HepG2 (cell line): Measurements from ENCODE around the gene ADCY1. TPM values are rescaled to one million over a fixed set of nuclear protein-coding genes. Genes with fewer than 3 reads are reported as not detected.

Experiments used
- ATAC-seq: fragments of 200-7000 bp; cut with Tn5 transposase; 3 replicates; pipeline ENCODE4 v1.9.1; 2020; ENCODE audit warnings: mild to moderate bottlenecking, moderate library complexity
- BruUV-seq: library from RNA; stranded (reverse); fragments of 400-500 nt; replicated peaks from 2 replicates; lab custom pipeline; 2021; lab: Mats Ljungman, UMichigan
- CTCF ChIA-PET: fragments of 300-600 bp; formaldehyde crosslinking; extraction: SDS; loops from one replicate; lab custom pipeline; 2021; ENCODE audit warnings: low total read pairs, inconsistent platforms, low intra/inter-chr PET ratio; lab: Yijun Ruan, JAX
- POLR2A ChIA-PET: fragments of 350-600 bp; sonication (Branson Sonifier 250); formaldehyde crosslinking; loops from one replicate; lab custom pipeline; 2020; ENCODE audit warnings: antibody characterized with exemption, inconsistent platforms; lab: Yijun Ruan, JAX
- DNase-seq: peaks from one replicate; pipeline ENCODE4 v3.0.0-alpha.2; 2015; ENCODE audit warnings: low spot score
- FAIRE-seq: peaks from 3 replicates; lab custom pipeline; 2011; peaks lifted over from hg19 to GRCh38; lab: Jason Lieb, UNC
- H2AFZ ChIP-seq: one replicate; pipeline ENCODE4 v1.6.1; 2011; ENCODE audit warnings: low read length, inconsistent platforms
- H3K27ac ChIP-seq: fragments of 300-600 bp; 3 replicates; pipeline ENCODE4 v1.8.0; 2011; ENCODE audit warnings: mixed run types, mild to moderate bottlenecking, mixed read lengths, low read length, inconsistent platforms; ENCODE audit not compliant: insufficient read depth; ENCODE audit errors: extremely low read length
- H3K27me3 ChIP-seq, 2 experiments: fragments of 200-600 bp in 1 of 2; 2 replicates in 1 of 2; 3 replicates in 1 of 2; pipeline versions ENCODE4 v1.6.0 to v1.8.0; 2011; ENCODE audit warnings: low read length in 2 of 2, mild to moderate bottlenecking in 2 of 2, moderate library complexity in 2 of 2, inconsistent platforms in 1 of 2; ENCODE audit not compliant: insufficient read depth in 2 of 2, control insufficient read depth in 1 of 2
- H3K36me3 ChIP-seq, 2 experiments: fragments of 200-600 bp in 1 of 2; replicated peaks in 1 of 2; 2 replicates in 1 of 2; 3 replicates in 1 of 2; pipeline versions ENCODE4 v1.5.1 to v1.8.0; 2011; ENCODE audit warnings: low read length in 2 of 2, inconsistent platforms in 1 of 2; ENCODE audit not compliant: insufficient read depth in 2 of 2, control insufficient read depth in 1 of 2
- H3K4me1 ChIP-seq: 2 replicates; pipeline ENCODE4 v1.5.1; 2012; ENCODE audit warnings: low read length, inconsistent platforms; ENCODE audit not compliant: insufficient read depth
- H3K4me2 ChIP-seq: 2 replicates; pipeline ENCODE4 v1.6.0; 2011; ENCODE audit warnings: low read depth, low read length, inconsistent platforms
- H3K4me3 ChIP-seq, 3 experiments: fragments of 200-600 bp in 1 of 3; sonication (generic), shearing (Covaris generic) in 1 of 3; replicated peaks in 1 of 3; 2 replicates each; pipeline ENCODE4 v1.5.1; 2011 to 2016; ENCODE audit warnings: low read length in 3 of 3, inconsistent platforms in 2 of 3, low read depth in 2 of 3, mild to moderate bottlenecking in 2 of 3, control low read depth in 1 of 3, mixed read lengths in 1 of 3; ENCODE audit not compliant: insufficient read depth in 1 of 3
- H3K79me2 ChIP-seq: one replicate; pipeline ENCODE4 v1.6.1; 2011; ENCODE audit warnings: low read length, inconsistent platforms; ENCODE audit not compliant: insufficient read depth
- H3K9ac ChIP-seq: 2 replicates; pipeline ENCODE4 v1.6.0; 2011; ENCODE audit warnings: mild to moderate bottlenecking, low read depth, low read length, inconsistent platforms; ENCODE audit not compliant: insufficient read depth
- H3K9me3 ChIP-seq: 2 replicates; pipeline ENCODE4 v1.5.1; 2012; ENCODE audit warnings: mild to moderate bottlenecking, low read length
- H4K20me1 ChIP-seq: 2 replicates; pipeline ENCODE4 v1.6.0; 2011; ENCODE audit warnings: inconsistent platforms, mild to moderate bottlenecking, low read length, moderate library complexity; ENCODE audit not compliant: insufficient read depth
- AKAP8 ChIP-seq: sonication (generic); formaldehyde crosslinking; IDR thresholded peaks from 2 replicates; pipeline ENCODE4 v1.5.1; 2020; ENCODE audit warnings: mild to moderate bottlenecking, missing genetic modification reagents
- GLI4 ChIP-seq: sonication (generic); formaldehyde crosslinking; IDR thresholded peaks from 2 replicates; pipeline ENCODE4 v1.5.1; 2020; ENCODE audit warnings: missing genetic modification reagents, mild to moderate bottlenecking, moderate library complexity, borderline replicate concordance
- HNRNPH1 ChIP-seq: fragments of 200-400 bp; formaldehyde crosslinking; optimal IDR thresholded peaks from 2 replicates; pipeline ENCODE3; 2017; ENCODE audit warnings: mild to moderate bottlenecking, low read depth, low read length
- JUND ChIP-seq: sonication (generic); formaldehyde crosslinking; IDR thresholded peaks from 2 replicates; pipeline ENCODE4 v1.8.0; 2022; ENCODE audit warnings: mild to moderate bottlenecking, missing genetic modification reagents
- MAF1 ChIP-seq: sonication (generic); formaldehyde crosslinking; IDR thresholded peaks from 2 replicates; pipeline ENCODE4 v1.5.0; 2020; ENCODE audit warnings: missing genetic modification reagents, borderline replicate concordance
- NFKB2 ChIP-seq: sonication (generic); formaldehyde crosslinking; IDR thresholded peaks from 2 replicates; pipeline ENCODE4 v1.4.0; 2020; ENCODE audit warnings: missing genetic modification reagents, borderline replicate concordance
- NFRKB ChIP-seq: fragments of 450-650 bp; IDR thresholded peaks from 2 replicates; pipeline ENCODE4 v1.6.1; 2017
- SYNCRIP ChIP-seq: fragments of 200-400 bp; formaldehyde crosslinking; IDR thresholded peaks from 2 replicates; pipeline ENCODE4 v1.6.1; 2018; ENCODE audit warnings: mild to moderate bottlenecking, low read depth, low read length; ENCODE audit not compliant: insufficient read depth
- ZNF10 ChIP-seq: sonication (generic); formaldehyde crosslinking; IDR thresholded peaks from 2 replicates; pipeline ENCODE4 v1.4.0; 2020; ENCODE audit warnings: mild to moderate bottlenecking, low read depth, missing genetic modification reagents, borderline replicate concordance
- ZNF367 ChIP-seq: sonication (generic); formaldehyde crosslinking; IDR thresholded peaks from 2 replicates; pipeline ENCODE4 v1.4.0; 2020; ENCODE audit warnings: missing genetic modification reagents, borderline replicate concordance
- ZNF775 ChIP-seq: sonication (generic); formaldehyde crosslinking; IDR thresholded peaks from 2 replicates; pipeline ENCODE4 v1.4.0; 2020; ENCODE audit warnings: missing genetic modification reagents, mild to moderate bottlenecking, moderate library complexity, borderline replicate concordance
- WGBS: methylation state at CpG from one replicate; pipeline ENCODE4 v1.1.6; 2017; ENCODE audit warnings: low lambda C conversion rate; 5-methylcytosine and 5-hydroxymethylcytosine counted together
- in situ Hi-C: cut with HindIII; loops from 2 replicates; pipeline ENCODE4 v1.10.0; 2017; ENCODE audit warnings: low pct_unique_long_range_greater_than_20kb; ENCODE audit not compliant: extremely low pct_ligation_motif_present
- intact Hi-C: fragments of 100-400 bp; cut with micrococcal nuclease; formaldehyde crosslinking; loops from one replicate; pipeline ENCODE4 v1.10.0; 2022; ENCODE audit not compliant: unreplicated experiment
- polyA plus RNA-seq, 8 experiments: library from polyadenylated mRNA; depleted of rRNA in 3 of 8; stranded (reverse) in 7 of 8; unstranded in 1 of 8; fragments of >200 nt; fragmentation: Illumina TruSeq in 4 of 8; extraction: Trizol in 4 of 8; gene quantifications; 2 replicates each; pipeline versions ENCODE4 v1.2.1 to v1.2.3, GENCODE V29; 2011 to 2016; ENCODE audit warnings: low read depth in 4 of 8, missing spikeins in 1 of 8, mixed read lengths in 1 of 8; ENCODE audit not compliant: insufficient read depth in 1 of 8
- total RNA-seq, 5 experiments: library from RNA; depleted of rRNA; stranded (reverse); fragments of >200 nt; fragmentation: Illumina TruSeq; extraction: Trizol; gene quantifications; 2 replicates each; pipeline ENCODE4 v1.2.3, GENCODE V29; 2016; ENCODE audit warnings: low read depth in 1 of 5
- TF ChIP-seq, protein P1 (sequence below): IDR thresholded peaks from 2 replicates; pipeline ENCODE4 v1.6.1; 2016; ENCODE audit warnings: missing compliant biosample characterization, missing genetic modification reagents, borderline replicate concordance
- TF ChIP-seq, protein P2 (sequence below): sonication (generic); formaldehyde crosslinking; IDR thresholded peaks from 2 replicates; pipeline ENCODE4 v1.8.1; 2023; ENCODE audit warnings: mild to moderate bottlenecking, missing genetic modification reagents

ADCY1 gene
- total and polyA plus RNA-seq, 2 of the 13 experiments (the other 11 are each of a cell fraction or from before 2014, with no cell fraction given): 0.80 to 1.2 TPM

DNA sequence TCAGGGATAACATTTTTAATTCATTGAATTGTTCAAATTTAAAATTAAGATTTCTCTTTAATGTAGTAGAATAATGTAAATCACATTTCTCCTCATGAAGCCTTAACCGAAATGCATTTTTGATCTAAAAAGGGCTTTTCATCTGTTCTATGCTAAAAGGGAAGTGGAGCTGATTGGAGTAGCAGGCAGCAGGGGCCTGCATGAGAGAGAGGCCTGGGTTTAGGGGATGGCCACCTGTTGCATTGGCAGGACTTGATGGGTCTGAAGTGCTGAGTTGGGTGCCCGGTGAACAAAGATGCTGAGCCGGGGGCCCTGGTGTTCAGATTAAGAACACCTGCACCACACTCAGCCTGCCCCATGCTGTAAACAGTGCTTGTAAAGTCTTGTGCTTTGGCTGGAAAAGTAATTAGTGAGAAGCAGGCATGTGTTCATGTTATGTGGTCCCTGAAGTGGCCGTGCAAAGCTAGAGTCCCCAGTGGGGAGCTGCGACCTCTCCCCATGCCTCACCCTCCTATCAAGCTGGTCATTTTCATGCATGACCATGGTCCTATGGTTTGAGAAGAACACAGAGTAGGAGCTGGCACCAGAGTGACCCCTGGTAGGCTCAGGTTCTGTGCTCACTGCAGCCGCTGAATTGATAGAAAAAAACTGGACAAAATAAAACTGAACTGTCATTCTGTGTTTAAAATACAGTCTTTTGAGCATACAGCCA, 124.3 kb downstream of the ADCY1 start:
- in situ Hi-C loops: no loop called here
- no peak for ATAC-seq
- Histone ChIP-seq H3K9ac (no peak overlapping the region), H3K36me3 (no peaks in the 10 kb centered on the region), H2AFZ (no peak overlapping the region), H3K4me2 (no peak overlapping the region), H3K79me2 (no peaks in the 10 kb centered on the region), H3K4me3 (no peak overlapping the region), H3K27me3 (peaks cover 4% of the 10 kb centered on the region in 2 experiments; a peak in 2 of 5 replicates), H3K27ac (no peak overlapping the region), H4K20me1 (no peaks in the 10 kb centered on the region), H3K9me3 (no peaks in the 10 kb centered on the region), H3K4me1 (peaks cover 32% of the 10 kb centered on the region)
- no peak for DNase-seq
- BruUV-seq: no TSS peak
- no peak for FAIRE-seq
- 92% methylated on average over 6 of the region's 6 CpGs for WGBS
- POLR2A ChIA-PET: no interaction called here
- TF ChIP-seq JUND (CRISPR knock-in tag) (no peak), AKAP8 (CRISPR knock-in tag) (no peak), MAF1 (no peak), HNRNPH1 (no peak), NFKB2 (CRISPR knock-in tag) (no peak), NFRKB (no peak), ZNF775 (CRISPR knock-in tag) (no peak), SYNCRIP (no peak), GLI4 (CRISPR knock-in tag) (no peak), ZNF367 (CRISPR knock-in tag) (no peak), ZNF10 (CRISPR knock-in tag) (no peak)
- TF ChIP-seq, protein P1, sequence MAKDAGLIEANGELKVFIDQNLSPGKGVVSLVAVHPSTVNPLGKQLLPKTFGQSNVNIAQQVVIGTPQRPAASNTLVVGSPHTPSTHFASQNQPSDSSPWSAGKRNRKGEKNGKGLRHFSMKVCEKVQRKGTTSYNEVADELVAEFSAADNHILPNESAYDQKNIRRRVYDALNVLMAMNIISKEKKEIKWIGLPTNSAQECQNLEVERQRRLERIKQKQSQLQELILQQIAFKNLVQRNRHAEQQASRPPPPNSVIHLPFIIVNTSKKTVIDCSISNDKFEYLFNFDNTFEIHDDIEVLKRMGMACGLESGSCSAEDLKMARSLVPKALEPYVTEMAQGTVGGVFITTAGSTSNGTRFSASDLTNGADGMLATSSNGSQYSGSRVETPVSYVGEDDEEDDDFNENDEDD (CRISPR knock-in tag): no peak
- TF ChIP-seq, protein P2, sequence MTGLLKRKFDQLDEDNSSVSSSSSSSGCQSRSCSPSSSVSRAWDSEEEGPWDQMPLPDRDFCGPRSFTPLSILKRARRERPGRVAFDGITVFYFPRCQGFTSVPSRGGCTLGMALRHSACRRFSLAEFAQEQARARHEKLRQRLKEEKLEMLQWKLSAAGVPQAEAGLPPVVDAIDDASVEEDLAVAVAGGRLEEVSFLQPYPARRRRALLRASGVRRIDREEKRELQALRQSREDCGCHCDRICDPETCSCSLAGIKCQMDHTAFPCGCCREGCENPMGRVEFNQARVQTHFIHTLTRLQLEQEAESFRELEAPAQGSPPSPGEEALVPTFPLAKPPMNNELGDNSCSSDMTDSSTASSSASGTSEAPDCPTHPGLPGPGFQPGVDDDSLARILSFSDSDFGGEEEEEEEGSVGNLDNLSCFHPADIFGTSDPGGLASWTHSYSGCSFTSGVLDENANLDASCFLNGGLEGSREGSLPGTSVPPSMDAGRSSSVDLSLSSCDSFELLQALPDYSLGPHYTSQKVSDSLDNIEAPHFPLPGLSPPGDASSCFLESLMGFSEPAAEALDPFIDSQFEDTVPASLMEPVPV (CRISPR knock-in tag): no peak
- CTCF ChIA-PET: no interaction called here
- intact Hi-C loops: no loop called here
